HFFc6 (cell line): Measurements from ENCODE around the gene GLIPR2. TPM values are rescaled to one million over a fixed set of nuclear protein-coding genes. Genes with fewer than 3 reads are reported as not detected.

Experiments
- DNase-seq: peaks from one replicate; pipeline ENCODE4 v3.0.0-alpha.2; 2018
- H3K27ac Mint-ChIP-seq: 2 replicates; pipeline ENCODE4 v1.8.0; 2020; ENCODE audit warnings: mild to moderate bottlenecking, mixed read lengths
- H3K27me3 Mint-ChIP-seq: 2 replicates; pipeline ENCODE4 v1.8.0; 2021; ENCODE audit warnings: mild to moderate bottlenecking, moderate library complexity, mixed read lengths; ENCODE audit not compliant: insufficient read depth
- H3K36me3 Mint-ChIP-seq: 2 replicates; pipeline ENCODE4 v1.8.0; 2021; ENCODE audit warnings: low read depth, mixed read lengths
- H3K4me1 Mint-ChIP-seq: 2 replicates; pipeline ENCODE4 v1.8.0; 2020; ENCODE audit warnings: low read depth, mixed read lengths
- H3K4me3 Mint-ChIP-seq: 2 replicates; pipeline ENCODE4 v1.8.0; 2020; ENCODE audit warnings: mild to moderate bottlenecking, moderate library complexity, mixed read lengths
- H3K9me3 Mint-ChIP-seq: 2 replicates; pipeline ENCODE4 v1.8.0; 2020; ENCODE audit warnings: mild to moderate bottlenecking, mixed read lengths
- CTCF ChIP-seq: fragments of 200-600 bp; sonication (generic); IDR thresholded peaks from 2 replicates; pipeline ENCODE4 v1.5.0; 2021; ENCODE audit warnings: antibody characterized with exemption, mild to moderate bottlenecking
- total RNA-seq, 6 experiments: library from RNA; stranded (reverse); fragmentation: NEBNext Ultra II Directional; extraction: Animal tissue kit (Norgen Biotek cat#: 25700); gene quantifications; 2 replicates in 1 of 6; 3 replicates in 5 of 6; pipeline ENCODE4 v1.2.3, GENCODE V29; 2021

GLIPR2 gene
- total RNA-seq, 6 experiments from 2014 or later = 18.1 to 24.7 (median 23.4) TPM

- DNase-seq = no peak
- Mint-ChIP-seq H3K27me3 (peaks cover 6% of the 10 kb centered on the region), H3K9me3 (no peaks in the 10 kb centered on the region), H3K4me3 (peak overlapping the region; percentile 92), H3K36me3 (no peaks in the 10 kb centered on the region), H3K27ac (peak overlapping the region; percentile 58), H3K4me1 (peaks cover 35% of the 10 kb centered on the region)
- TF ChIP-seq CTCF = no peak
These were observed 410 bp downstream of the GLIPR2 start for GRCh38 chr9:36136894-36137391.

GRCh38 chr9:36137392-36138004 is 965 bp downstream of the GLIPR2 start:
- peak; percentile 13 for DNase-seq
- Mint-ChIP-seq H3K9me3 (no peaks in the 10 kb centered on the region), H3K27me3 (peaks cover 6% of the 10 kb centered on the region), H3K4me1 (peaks cover 29% of the 10 kb centered on the region), H3K4me3 (peak overlapping the region; percentile 92), H3K27ac (peak overlapping the region; percentile 58), H3K36me3 (no peaks in the 10 kb centered on the region)
- TF ChIP-seq CTCF = no peak

GRCh38 chr9:36138496-36138895 is 2.0 kb downstream of the GLIPR2 start:
- H3K4me3 Mint-ChIP-seq = no peak overlapping the region

GRCh38 chr9:36138901-36139300 is 2.4 kb downstream of the GLIPR2 start:
- no peak for TF ChIP-seq CTCF
- Mint-ChIP-seq H3K9me3 (no peaks in the 10 kb centered on the region), H3K4me1 (peaks cover 29% of the 10 kb centered on the region), H3K27me3 (peaks cover 7% of the 10 kb centered on the region), H3K27ac (no peak overlapping the region), H3K36me3 (no peaks in the 10 kb centered on the region), H3K4me3 (no peak overlapping the region)
- DNase-seq = no peak

More at GRCh38 chr9:36138496-36138895, 2.0 kb downstream of the GLIPR2 start:
- Mint-ChIP-seq H3K27me3 (peaks cover 6% of the 10 kb centered on the region), H3K4me1 (peaks cover 29% of the 10 kb centered on the region), H3K27ac (no peak overlapping the region), H3K9me3 (no peaks in the 10 kb centered on the region), H3K36me3 (no peaks in the 10 kb centered on the region)
- TF ChIP-seq CTCF = no peak
- DNase-seq = no peak

GRCh38 chr9:36140086-36141084 is 3.9 kb downstream of the GLIPR2 start:
- Mint-ChIP-seq H3K9me3 (peaks cover 2% of the 10 kb centered on the region), H3K27ac (no peak overlapping the region)
- no peak for DNase-seq

More at GRCh38 chr9:36140086-36141084, 3.9 kb downstream of the GLIPR2 start:
- peaks cover 8% of the 10 kb centered on the region for H3K36me3 Mint-ChIP-seq
- TF ChIP-seq CTCF = no peak
- H3K4me1 Mint-ChIP-seq = peaks cover 34% of the 10 kb centered on the region
- peaks cover 7% of the 10 kb centered on the region for H3K27me3 Mint-ChIP-seq
- H3K4me3 Mint-ChIP-seq = no peak overlapping the region
